HG03565 (cell line): ENCODE results near the gene PAX5.

ENCODE experiments used
- ATAC-seq: cut with Tn5 transposase; IDR thresholded peaks from one replicate; pipeline ENCODE4 v1.9.1; 2021; ENCODE audit warnings: mild to moderate bottlenecking, moderate library complexity; ENCODE audit not compliant: unreplicated experiment

Gene PAX5

DNA sequence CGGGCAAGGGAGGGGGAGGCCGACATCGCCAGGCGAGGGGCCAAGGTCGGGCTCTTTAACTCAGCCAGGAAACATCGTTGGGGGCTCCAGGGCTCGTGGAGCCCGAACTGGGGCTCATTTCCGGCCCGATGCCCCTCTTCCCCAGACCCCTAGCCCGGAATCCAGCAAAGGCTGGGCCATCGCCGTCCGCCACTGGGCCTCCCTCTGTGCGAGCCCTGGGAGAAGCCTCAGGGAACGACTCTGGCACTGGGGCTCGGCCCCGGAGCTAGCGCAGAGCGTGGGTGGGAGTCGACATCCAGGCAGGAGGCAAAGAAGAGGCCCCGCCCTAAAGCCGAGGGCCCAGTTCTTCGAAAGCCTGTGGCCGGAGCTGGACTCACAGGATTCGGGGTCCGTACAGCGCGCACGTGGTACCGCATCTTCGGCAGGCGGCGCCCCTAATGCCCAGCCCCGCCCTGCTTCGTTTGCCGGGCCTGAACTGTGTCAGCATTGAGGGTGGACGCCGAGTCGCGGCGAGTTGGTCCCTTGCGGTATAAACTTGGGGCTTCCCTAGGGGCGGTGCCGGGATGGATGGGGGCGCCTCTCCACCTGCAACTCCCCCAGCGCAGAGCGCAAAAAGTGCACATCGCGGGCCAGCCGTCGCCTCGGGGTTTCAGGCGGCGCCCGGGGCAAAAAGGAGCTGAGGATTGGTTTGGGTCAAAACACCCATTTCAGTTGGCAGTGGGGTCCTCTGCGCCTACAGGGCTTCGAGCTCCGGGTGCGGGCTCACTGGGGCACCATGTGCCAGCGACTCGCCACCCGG is 3.6 kb upstream of the PAX5 start:
- ATAC-seq = no peak

DNA sequence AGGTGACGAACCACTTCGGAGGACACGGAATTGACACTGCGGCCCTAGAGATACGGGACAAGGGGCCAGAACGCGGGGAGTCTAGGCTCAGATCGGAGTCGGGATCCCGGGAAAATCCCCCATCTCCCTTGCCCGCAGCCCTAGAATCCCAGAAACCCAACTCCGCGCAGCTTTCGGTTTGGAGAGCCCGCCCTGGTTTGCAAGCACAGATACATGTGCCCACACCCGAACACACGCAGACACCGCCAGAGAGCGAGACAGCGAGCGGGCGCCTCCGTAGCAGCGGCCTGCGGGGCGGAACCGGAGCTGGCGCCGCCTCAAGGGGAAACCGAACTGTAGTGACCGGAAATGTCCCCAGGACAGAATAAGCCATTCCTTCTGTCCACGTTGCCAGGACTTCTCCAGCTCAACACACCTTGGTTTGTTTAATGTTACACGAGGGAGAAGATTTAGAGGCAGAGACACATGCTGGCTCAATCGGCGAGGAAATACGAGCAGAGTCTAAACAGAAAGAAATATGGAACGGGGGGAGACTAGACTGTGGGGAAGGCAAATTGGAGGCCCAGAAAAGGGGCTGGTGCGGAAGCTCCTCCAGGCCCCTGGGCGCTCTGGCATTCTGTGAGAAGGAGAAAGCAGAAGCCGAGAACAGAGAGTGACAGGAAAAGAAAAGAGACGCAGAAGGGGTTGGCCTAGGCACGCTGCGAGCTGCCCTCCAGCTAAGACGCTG is 2.9 kb upstream of the PAX5 start:
- ATAC-seq = no peak

DNA sequence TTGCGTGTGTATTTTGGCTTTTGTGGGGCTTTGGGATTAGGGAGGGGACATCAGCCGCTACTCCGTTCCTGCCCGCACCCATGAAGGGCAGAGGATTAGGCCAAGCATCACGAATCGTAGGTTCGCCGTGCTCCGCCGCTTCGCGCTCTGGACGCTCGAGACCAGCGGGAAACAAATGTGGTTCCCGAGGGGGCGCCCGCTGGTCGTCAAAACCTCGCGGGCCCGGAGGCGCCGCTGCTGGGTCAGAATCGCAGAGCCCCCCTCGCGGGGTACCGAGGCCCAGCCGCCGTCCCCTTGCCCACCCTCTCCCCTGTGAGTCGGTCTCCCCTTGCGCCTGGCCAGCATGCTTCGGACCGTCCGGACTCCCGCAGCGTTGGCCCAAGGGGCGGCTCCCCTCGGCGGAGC is 2.3 kb upstream of the PAX5 start:
- no peak for ATAC-seq

DNA sequence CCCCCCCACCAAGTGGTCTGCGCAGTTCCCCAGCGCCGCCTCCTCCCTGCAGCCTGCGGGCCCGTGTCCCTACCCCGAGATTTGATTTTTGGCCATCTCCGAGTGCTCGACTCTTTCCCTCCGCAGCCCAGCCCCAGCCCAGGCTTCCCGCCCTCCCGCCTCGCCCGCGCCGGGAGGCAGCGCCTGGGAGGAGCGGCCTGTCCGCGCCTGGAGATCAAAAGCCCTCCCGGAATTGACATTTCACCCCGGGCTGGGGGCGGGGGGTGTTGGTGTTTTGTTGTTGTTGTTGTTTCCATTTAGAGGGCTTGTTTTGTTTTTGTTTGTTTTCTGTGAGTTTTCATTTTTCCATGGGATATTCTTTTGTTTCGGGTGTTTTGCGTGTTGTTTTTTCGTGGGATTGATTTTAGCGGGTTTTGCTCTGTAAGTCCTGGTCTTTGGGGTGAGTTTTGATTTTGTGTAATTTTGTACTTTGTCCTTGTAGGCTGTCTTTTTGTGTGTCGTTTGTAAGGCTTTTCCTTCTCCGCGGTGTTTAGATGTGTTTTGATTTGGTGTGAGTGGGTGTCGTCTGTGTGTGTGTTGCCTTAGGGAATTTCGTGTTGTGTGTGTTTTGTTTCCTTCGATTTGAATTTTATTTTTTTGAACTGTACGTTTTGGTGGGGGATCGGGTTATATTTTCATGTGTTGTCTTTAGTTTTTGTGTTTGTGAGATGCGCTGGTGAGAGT is 1.7 kb upstream of the PAX5 start:
- ATAC-seq = no peak

DNA sequence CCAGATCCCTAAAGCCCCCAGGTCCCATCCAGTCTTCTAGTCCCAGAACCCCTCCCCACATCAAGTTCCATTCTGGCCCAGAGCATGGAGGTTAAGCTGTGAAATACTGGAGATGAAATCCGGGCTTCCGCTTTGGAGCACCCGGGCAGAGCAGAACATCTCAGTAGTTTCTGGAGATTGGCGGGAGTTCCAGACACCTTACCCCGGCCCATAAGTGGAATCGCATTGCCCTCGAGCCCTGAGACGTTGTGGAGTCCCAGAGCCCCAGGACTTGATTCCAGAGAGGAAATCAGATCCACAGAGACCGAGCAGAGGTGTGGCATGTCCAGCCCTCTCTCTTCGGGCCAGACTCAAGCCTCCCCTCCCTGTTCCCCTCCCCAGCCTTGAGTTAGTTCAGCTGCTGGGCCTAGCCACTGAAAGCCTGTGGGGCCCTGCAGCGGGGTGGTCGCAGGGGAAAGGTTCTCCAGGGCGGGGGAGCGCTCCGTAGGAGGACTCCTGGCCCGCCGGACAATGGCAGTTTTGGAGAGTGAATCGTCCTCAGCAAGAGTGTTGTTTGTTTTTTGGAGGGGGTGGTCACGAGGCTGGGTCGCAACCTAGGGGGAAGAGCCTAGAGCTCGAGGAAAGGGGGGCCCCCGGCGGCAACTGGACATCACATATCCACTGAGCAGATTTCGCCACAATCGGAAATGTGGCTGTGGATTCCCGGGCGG is 1.0 kb upstream of the PAX5 start:
- ATAC-seq = no peak

DNA sequence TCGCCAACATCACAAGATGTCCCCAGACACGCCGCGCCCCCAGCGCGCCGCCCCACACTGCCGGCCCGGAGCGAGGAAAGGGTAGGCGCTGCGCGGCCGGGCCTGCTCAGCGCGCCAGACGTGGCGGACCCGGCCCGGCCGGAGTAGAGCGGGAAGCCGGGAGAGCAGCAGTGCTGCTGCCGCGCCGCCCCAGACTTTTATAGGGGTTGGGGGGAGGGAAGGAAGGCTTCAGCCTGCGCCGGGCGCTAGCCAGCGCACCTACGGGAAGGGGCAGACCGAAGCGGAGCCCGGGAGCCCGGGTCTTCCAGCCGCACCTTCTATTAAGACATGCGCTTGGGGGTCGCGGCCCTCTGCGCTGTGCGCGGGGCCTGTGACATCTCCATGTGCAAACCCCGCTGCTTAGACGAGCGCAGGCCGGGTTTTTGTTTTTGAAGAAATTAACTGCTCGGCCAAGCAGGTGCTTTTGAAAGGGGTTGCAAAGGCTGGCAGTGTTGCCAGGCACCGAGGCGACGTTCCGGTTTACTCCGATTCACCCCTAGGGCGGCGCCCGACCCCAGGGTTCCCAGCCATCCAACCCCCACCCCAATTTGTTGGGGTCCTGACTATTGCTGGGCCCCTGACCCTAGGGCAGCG is 353 bp upstream of the PAX5 start:
- ATAC-seq = no peak

DNA sequence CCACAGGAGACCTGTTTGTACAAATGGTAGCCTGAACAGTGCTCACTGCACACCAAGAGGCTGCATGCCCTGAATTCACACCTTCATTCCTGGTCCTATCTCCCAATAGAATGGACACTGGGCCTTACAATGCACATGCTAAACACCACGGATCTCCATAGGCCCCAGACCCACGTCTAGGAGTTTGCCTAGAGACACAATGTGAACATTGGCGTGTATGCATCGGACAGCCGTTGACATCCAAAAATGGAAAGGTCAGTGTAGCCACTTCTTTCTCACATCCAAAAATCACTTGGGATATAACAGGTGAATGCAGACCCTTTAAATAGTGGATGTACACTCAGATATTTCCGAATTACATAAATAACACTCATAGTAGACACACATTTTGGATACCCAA is 927 bp downstream of the PAX5 start:
- no peak for ATAC-seq

DNA sequence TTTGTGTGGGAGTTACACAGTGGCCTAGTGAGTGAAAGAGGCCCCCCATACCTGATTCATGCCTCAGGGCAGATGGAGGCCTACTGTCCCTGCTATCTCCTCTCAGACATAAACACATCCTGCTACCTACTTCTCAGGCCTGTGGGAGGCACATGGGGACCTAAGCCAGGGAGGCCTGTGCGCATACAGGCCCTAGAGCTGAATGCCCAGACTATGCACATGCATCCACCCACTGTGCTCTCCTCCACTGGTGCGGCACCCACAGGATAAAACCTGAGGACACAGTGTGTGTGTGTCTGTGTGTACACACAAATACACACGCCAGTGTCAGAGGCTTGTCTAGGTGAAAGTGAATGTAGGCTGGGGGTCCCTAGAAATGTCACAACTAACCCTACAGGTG is 1.4 kb downstream of the PAX5 start:
- ATAC-seq = no peak

DNA sequence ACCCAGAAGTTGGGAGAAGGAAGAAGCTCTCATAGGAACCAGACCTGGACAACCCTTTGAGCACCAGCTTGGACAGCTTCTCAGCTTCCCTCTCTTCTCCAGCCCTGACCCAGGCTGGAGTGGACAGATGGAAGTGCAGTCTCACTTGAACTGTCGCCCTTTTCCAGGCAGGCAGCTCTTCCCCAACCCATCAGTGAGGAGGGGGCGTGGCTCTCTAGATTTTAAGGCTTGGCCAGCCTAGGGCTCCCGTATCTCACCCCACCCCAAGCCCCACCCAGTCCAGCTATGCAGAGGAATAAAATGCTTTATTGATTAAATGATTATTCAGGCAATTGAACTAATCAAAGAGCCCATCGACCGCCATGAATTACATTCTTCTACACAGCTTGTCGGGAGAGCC is 2.2 kb downstream of the PAX5 start:
- no peak for ATAC-seq

DNA sequence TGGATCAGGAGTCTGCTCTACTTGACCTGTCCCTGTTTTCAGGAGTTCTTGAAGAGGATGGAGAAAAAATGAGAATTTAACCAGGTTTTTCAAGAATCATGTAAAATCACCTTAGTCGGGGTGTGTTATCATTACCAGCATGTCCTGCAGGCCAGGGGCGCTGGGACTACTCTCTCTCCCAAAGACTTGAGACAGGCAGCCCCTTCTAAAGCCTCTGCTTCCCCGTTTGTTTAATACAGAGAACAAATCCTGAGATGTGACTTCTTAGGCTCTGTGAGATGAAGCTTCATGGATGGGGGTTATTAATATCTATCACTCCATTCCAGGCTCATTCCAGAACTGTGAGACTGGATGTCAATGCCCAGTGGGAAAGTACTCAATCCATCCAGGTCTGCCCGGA is 3.0 kb downstream of the PAX5 start:
- no peak for ATAC-seq

DNA sequence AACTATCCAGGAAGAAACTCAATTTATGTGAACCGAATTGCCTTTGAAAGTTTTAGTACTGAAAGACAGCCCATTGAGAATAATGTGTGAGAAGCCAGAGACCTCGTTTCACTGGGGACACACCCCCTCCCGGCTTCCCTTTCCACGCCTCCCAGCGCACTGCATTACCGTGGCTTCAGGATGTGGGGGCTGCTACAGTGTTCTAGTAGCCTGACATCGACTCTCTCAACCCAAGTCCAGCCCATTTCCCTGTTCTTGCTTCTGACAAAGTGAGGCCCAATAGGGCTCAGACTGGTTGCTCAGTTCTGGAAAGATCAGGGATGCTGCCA is 3.5 kb downstream of the PAX5 start:
- ATAC-seq = no peak

DNA sequence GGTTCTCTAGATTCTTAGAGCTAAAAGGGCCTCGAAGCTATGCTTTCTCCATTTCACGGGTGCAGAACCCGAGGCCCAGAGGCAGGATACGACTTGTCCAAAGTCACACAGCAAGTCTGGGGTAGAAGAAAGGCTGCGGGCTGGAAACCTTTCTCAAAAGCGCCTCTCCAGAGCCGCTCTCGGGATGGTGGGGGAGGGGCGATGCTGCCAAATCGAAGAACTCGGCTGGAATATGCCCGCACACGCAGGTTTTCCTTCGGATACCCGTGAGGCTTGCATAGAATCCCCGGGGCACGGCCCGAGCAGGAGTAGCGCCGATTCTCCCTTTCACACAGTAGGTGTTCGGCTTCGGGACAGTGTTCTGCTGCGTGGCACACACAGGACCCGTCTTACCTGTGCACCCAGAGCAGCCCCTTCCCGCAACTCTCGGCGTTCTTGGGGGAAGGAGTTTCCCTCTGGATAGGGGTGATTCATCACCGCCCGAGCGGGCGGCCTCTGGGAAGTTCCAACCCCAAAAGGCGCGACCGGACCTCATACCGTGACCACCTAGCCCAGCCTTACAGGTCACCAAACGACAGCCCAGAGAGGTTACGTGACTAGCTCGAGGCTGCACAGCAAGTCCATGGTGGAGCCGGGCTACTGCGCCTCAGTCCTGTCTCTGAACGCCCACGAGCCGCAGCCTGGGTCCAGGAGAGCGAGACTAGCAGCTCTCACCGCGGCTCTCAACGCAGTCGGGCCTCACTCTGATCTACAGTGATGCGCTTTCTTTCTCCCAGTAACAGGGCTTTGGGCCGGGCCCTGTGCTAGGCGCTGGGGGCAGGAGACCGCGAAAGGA is 4.1 kb downstream of the PAX5 start:
- no peak for ATAC-seq

DNA sequence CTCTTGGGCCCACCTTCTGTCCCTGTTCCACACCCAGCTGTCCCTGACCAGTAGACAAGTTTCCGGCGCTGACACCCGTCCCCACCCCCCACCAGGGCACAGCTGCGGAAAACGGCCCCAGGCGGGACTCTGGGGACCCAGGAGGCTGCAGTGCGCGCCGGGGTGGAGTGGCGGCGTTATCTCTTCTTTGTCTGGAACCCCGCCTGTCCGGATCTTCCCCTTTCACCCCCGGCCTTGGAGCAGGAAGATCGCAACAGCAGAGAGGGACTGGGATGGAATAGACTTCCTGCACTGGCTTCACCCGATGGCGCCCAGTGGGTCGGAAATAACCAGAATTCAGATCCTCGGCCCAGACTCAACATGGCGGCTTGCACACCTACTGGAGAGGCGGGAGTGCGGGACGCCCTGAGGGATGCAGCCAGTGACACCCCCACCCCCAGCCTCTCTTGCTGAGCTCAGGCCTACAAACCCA is 4.7 kb downstream of the PAX5 start:
- no peak for ATAC-seq

DNA sequence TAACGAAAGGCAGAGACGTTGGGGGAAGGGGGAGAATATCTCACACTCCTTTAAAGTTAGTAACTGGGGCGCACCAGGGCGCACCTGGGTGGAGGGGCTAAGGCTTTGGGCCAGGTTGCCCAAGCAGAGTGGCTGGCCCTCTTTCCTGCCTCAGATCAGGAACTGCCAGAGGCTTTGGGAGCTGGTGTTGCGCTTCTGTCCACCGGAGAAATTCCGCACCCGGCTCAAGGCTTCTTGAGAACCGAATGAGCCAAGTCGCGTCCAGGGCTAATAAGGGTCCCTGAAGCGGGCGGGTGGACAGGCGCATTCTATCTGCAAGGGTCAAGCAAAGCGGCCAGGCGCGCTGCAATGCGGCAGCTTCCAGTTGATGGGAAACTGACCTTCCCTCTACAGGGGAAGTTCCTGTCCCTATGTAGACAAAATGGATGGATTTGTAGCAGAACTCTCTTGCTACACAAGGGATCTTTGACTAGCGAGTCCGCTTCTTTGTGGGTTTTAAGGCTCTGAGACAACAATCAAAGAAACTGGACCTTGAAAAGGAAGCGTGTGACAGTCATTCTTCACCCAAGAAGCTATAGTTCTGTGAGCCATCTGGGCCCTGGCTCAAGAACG is 5.5 kb downstream of the PAX5 start:
- ATAC-seq = no peak

DNA sequence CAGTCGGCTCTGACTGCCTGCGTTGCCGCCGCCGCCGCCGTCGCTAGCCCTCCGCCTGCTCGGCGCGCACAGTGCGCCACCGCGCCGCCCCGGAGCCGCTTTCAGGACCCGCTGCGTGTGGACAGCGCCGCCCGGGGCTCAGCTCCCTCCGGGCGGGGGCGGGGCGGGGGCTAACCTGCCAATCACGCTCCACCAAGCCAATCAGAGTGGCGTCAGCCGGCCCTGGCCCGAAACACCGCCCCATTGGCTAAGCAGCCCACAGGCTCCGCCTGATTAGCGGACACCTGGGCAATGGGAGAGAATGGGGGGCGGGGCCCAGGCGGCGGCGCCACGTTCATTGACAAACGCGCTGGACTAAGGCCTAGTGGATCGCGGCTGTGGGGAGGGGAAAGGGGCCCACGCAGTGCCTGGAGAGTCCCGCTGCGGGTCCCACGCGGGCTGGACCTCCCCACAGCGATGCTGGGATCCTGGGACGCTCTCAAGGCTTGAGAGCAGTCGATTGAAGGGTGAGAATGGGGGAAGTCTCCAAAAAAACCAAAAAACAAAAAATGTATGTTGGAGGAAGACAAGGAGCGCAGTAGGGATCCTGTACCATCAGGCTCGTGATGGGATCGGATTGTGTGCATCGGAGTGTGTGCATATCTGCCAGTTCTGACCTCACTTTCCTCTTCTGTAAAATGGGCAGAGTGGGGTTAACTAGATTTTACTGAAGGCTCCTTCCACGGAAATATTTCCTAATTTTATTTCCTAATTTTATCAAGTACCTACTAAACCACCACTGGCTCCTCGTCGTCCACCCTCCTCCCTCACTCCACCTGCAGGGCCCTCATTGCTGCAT is 6.3 kb downstream of the PAX5 start:
- ATAC-seq = peak; percentile 74

DNA sequence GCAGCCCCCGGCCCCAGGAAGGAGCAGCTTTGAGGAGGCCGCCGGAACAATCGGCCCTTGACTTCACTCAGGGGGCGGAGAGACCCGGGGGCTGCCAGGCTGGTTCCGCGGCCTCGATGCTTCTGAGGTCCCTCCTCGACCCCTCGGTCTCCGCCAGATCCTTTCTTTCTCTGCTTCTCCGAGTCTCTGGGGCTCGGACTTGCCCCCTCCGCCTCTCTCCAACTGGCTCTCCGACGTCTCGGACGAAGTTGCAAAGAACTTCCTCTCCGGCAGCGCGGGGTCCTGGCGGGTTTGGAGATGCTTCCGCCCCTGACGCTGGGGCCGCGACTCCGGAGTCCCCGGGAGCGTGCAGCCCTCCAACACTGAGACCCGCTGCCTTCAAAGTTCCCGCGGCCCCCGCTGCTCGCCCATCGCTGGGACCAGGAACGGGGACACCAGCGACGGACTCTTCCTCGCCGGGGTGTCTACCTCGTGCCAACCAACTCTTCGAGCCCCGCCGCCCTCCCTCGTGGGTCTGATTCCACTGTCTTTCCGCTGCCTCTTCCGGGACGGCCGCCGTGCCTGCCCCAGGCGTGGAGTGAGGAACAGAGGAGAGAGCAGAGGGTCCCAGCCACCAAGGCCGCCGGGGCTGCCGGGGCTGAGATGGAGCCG is 7.0 kb downstream of the PAX5 start:
- no peak for ATAC-seq

DNA sequence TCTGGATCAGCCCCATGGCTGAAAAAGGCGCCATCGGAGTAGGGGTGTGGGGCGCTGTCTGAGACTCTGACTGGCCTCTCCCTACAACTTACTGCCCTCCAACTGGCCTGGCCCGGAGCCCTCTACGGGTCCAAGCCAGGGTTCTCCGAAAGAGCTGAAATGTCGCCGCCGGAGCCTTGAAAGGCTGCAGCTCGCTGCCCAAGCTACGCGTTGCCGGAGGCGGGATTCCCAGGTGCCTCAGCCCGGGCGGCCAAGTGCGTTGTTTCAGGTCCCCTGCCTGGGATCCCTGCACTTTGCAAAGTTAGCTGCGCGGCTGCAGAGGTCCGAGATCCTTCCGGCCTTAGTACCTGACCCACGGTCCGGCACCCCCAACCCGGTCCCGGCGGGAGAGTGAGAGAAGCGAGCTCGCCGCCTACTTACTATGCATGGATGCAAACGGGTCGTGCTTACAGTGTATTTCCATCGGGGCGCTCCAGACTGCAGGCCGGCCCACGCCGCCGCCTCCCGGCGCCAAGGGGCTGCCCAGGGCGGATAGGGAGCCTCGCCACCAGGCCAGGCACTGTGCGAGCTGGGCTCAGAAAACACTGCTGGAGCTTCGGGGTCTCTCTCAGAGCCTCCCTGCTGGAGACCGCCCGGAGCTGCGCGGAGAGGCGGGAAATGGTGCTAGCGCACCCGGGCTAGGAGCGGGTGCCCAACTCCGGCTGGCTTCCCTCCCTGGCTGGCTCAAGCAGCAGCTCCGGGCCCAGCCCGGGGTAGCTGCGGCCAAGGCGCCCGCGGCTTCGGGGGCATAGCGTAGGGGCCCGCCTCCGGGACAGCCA is 7.7 kb downstream of the PAX5 start:
- no peak for ATAC-seq

DNA sequence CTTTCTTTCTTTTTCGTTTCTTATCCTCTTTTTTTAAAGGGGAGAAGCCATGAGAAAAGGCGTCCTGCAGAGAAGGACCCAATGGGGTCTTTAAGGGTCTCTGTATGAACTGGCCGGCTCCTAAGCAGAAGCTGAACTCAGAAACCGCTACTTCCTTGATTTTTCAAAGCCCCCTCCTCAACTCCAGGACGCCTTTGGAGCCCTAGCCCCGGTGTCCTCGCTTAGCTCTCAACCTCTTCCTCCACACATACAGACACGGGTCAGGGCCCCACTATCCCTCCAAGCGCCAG is 8.3 kb downstream of the PAX5 start:
- no peak for ATAC-seq
